Brain microvascular endothelial cell (primary cell): ENCODE measurements around the gene SLC5A2.
"Not testable (repeated sequence)": the region's sequence is repeated elsewhere in the genome, so short reads cannot be mapped to it uniquely, and the experiment has no call there.

Experiments
- DNase-seq: peaks from one replicate; pipeline ENCODE4 v3.0.0-alpha.2; 2020
- H3K27ac ChIP-seq: fragments of 250-450 bp; sonication (Bioruptor Pico); 2 replicates; pipeline ENCODE4 v1.5.1; 2020; ENCODE audit warnings: mild to moderate bottlenecking, moderate library complexity
- H3K27me3 ChIP-seq: fragments of 250-450 bp; sonication (Bioruptor Pico); replicated peaks from 2 replicates; pipeline ENCODE4 v1.5.1; 2020; ENCODE audit warnings: mild to moderate bottlenecking
- H3K36me3 ChIP-seq: fragments of 250-450 bp; sonication (Bioruptor Pico); replicated peaks from 2 replicates; pipeline ENCODE4 v1.5.1; 2020; ENCODE audit warnings: mild to moderate bottlenecking
- H3K4me3 ChIP-seq: 2 replicates; pipeline ENCODE4 v1.5.1; 2011; ENCODE audit warnings: low read depth, mild to moderate bottlenecking, control low read depth, low read length, moderate library complexity
- in situ Hi-C: cut with HindIII; loops from 2 replicates; pipeline ENCODE4 v1.10.0; 2017; ENCODE audit warnings: low sequenced_read_pairs, low pct_ligation_motif_present
- TF ChIP-seq, protein P1 (sequence below): IDR thresholded peaks from 2 replicates; pipeline ENCODE4 v1.5.1; 2011; ENCODE audit warnings: low read depth, mild to moderate bottlenecking, moderate library complexity, low read length, control low read depth, inconsistent platforms; ENCODE audit errors: missing control alignments

SLC5A2 gene

DNA sequence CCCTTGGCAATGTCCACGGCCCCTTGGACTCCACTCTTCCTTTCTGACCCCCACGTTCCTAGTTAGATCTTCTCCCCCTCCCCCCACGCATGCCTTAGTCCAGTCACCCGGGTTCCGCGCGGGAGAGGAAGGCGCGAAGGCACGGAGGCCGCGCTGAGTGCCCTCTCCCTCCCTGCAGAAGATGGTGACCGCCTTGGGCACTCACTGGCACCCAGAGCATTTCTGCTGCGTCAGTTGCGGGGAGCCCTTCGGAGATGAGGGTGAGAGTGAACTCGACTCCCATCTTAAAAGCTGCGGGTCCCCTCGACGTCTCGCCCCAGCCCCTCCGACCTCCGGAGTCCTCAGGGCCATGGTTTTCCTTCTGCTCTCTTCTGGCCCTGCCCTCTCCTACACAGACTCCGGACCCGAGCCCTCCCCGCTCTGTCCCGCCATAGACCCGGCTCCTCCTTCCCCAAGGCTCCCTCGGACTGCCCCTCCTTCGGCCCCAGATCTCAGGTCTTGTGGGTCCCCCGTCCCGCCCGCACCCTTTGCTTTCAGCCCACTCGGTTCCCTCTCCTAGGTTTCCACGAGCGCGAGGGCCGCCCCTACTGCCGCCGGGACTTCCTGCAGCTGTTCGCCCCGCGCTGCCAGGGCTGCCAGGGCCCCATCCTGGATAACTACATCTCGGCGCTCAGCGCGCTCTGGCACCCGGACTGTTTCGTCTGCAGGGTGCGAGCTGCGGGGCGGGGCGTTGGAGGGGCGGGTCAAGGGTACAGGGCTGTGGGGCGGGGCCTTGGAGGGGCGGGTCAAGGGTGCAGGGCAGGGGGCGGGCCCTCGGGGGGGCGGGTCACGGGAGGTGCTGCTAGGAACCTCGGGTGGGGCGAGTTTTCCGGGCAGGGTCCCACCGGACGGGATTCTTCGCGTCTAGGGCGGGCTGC lies 6.4 kb upstream of the SLC5A2 start:
- no peak overlapping the region for H3K4me3 ChIP-seq

DNA sequence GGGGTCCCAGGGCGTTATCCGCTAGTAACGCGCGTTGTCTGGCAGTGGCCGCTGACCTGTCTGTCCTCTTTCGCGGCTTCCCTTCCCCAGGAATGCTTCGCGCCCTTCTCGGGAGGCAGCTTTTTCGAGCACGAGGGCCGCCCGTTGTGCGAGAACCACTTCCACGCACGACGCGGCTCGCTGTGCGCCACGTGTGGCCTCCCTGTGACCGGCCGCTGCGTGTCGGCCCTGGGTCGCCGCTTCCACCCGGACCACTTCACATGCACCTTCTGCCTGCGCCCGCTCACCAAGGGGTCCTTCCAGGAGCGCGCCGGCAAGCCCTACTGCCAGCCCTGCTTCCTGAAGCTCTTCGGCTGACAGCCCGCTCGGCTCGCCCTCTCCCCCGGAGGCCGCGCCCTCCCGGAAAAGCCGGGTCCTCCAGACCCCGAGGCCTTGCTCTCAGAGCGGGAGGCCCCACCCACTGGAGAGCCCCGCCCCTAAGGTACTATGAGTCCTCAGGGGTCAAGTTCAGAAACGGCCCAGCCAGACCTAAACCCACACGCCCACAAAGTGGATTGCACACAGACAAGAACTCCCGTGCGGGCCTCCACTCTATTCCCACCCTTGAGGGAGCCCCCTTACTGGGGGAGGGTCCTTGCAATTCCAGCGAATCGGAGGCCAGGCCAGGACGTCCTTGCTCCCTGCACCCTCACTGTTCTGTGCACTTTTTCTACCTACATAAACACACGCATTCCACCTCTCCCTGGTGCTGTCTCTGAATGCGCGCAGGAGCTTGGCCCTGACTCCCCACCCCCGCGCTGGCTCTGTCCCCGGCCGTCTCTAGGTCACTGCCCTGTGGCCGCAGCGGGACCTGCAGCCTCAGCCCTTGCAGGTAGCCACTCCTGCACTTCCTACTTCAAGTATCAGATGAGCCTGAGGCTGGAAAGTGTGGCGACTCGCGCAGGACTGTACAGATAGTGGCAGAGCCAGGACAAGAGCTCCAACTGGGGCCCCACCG lies 5.4 kb upstream of the SLC5A2 start:
- no peak overlapping the region for H3K4me3 ChIP-seq
- DNase-seq = no peak

More for the DNA sequence above, 6.4 kb upstream of the SLC5A2 start:
- H3K27me3 ChIP-seq = no peaks in the 10 kb centered on the region
- no peak overlapping the region for H3K27ac ChIP-seq
- TF ChIP-seq, protein P1, sequence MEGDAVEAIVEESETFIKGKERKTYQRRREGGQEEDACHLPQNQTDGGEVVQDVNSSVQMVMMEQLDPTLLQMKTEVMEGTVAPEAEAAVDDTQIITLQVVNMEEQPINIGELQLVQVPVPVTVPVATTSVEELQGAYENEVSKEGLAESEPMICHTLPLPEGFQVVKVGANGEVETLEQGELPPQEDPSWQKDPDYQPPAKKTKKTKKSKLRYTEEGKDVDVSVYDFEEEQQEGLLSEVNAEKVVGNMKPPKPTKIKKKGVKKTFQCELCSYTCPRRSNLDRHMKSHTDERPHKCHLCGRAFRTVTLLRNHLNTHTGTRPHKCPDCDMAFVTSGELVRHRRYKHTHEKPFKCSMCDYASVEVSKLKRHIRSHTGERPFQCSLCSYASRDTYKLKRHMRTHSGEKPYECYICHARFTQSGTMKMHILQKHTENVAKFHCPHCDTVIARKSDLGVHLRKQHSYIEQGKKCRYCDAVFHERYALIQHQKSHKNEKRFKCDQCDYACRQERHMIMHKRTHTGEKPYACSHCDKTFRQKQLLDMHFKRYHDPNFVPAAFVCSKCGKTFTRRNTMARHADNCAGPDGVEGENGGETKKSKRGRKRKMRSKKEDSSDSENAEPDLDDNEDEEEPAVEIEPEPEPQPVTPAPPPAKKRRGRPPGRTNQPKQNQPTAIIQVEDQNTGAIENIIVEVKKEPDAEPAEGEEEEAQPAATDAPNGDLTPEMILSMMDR = no peak
- peaks cover 58% of the 10 kb centered on the region for H3K36me3 ChIP-seq
- in situ Hi-C loops = no loop called here
- no peak for DNase-seq

DNA sequence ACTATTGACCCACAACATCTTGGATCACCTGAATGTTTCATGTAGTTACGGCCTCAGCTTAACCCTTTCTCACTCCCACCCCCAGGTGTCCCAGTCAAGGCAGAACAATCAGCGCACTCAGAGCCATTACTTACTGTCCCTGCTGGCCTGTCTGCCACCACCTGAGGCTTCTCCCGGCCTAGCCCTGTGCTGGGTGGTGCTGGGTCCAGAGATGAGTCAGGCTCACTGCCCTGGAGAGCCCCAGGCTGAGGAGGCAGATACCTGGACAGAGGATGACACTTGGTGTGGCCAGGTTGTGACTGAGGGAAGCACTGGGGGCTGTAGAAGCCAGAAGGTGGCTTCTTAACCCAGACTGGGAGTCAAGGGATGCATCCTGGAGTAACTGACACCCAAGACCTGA lies 4.0 kb upstream of the SLC5A2 start:
- DNase-seq = no peak
- TF ChIP-seq, protein P1 = no peak
- no peaks in the 10 kb centered on the region for H3K27me3 ChIP-seq
- peaks cover 49% of the 10 kb centered on the region for H3K36me3 ChIP-seq
- H3K27ac ChIP-seq = no peak overlapping the region
- no peak overlapping the region for H3K4me3 ChIP-seq
- in situ Hi-C loops = no loop called here

More for the DNA sequence above, 5.4 kb upstream of the SLC5A2 start:
- TF ChIP-seq, protein P1 = no peak
- Histone ChIP-seq H3K36me3 (peaks cover 58% of the 10 kb centered on the region), H3K27ac (no peak overlapping the region), H3K27me3 (no peaks in the 10 kb centered on the region)
- in situ Hi-C loops = no loop called here

DNA sequence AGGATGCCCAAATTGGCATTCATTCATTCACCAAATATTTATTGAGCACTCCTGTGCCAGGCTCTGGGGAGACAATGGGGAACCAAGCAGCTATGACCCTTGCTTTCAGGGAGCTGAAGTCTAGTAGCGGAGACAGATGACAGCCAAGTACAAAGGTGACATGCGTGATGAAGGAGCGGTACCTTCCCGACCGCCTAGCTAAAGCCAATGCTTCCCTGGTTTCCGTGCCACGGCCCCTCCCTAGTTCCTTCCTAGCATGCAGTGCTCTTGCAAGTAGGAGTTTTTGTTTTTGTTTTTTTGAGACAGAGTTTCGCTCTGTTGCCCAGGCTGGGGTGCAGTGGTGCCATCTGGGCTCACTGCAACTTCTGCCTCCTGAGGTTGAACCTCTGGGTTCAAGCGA lies 3.2 kb upstream of the SLC5A2 start:
- TF ChIP-seq, protein P1 = no peak
- Histone ChIP-seq H3K36me3 (peaks cover 41% of the 10 kb centered on the region), H3K4me3 (no peak overlapping the region), H3K27ac (no peak overlapping the region), H3K27me3 (no peaks in the 10 kb centered on the region)
- DNase-seq = no peak
- in situ Hi-C loops = no loop called here

DNA sequence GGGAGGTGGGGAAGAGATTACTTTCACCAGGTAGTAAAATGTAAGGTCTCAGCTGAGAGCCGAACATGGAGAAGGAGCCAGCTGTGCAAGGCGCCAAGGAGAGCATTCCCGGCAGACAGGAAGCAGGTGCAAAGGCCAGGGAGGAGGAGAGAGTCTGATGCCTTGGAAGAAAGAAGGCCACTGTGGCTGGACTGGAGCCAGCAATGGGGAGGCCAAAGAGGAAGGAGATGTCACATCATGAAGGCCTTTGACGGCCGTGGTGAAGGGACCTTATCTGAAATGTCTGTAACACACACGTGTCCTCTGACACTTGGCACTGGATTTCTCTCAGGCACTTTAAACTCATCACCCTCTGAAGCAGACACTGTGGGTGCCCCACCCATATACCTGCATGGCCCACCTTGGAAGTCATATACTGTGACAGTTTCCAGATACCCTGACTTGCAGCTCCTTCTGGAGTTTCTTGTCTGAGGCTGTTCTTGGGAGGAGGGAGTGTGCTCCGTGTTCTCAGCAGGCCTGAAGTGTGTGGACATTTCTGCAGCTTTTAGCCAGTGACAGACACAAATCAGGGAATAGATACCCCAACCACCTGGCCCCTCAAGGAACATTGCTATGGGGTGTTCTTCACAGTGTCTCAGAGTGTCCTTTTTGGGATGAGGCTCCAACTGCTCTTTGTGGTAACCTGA lies 1.9 kb upstream of the SLC5A2 start:
- Histone ChIP-seq H3K27me3 (no peaks in the 10 kb centered on the region), H3K4me3 (no peak overlapping the region), H3K36me3 (peaks cover 29% of the 10 kb centered on the region), H3K27ac (no peak overlapping the region)
- TF ChIP-seq, protein P1 = no peak
- in situ Hi-C loops = no loop called here
- no peak for DNase-seq

DNA sequence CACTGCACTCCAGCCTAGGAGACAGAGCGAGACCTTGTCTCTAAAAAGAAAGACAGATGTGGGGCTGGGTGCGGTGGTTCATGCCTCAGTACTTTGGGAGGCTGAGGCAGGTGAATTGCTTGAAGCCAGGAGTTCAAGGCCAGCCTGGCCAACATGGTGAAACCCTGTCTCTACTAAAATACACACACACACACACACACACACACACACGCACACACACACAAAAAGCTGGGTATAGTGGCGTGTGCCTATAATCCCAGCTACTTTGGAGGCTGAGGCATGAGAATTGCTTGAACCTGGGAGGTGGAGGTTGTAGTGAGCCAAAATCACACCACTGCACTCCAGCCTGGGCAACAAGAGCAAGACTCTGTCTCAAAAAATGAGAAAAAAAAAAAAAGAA lies 1.1 kb downstream of the SLC5A2 start:
- H3K27me3 ChIP-seq, H3K27ac ChIP-seq, H3K4me3 ChIP-seq, H3K36me3 ChIP-seq, in situ Hi-C loops, DNase-seq: not testable (repeated sequence)
